GM12801 (cell line): Measurements from ENCODE around the gene HSPA4.

Experiments
- CTCF ChIP-seq: IDR thresholded peaks from one replicate; pipeline ENCODE4 v1.5.1; 2011; ENCODE audit warnings: control low read depth; ENCODE audit not compliant: insufficient read length; ENCODE audit errors: extremely low read depth

Gene HSPA4

GRCh38 chr5:133088064-133088463 lies 36.3 kb downstream of the HSPA4 start:
- no peak for TF ChIP-seq CTCF

GRCh38 chr5:133091034-133091433 lies 39.2 kb downstream of the HSPA4 start:
- TF ChIP-seq CTCF, result no peak

- TF ChIP-seq CTCF, result no peak
These were observed 54.5 kb downstream of the HSPA4 start for GRCh38 chr5:133106343-133106742.

- TF ChIP-seq CTCF, result no peak
These were observed 55.2 kb downstream of the HSPA4 start for GRCh38 chr5:133106761-133107572.

- no peak for TF ChIP-seq CTCF
These were observed 56.7 kb downstream of the HSPA4 start for GRCh38 chr5:133108481-133108921.

- TF ChIP-seq CTCF, result no peak
These were observed 58.1 kb downstream of the HSPA4 start for GRCh38 chr5:133109655-133110483.

- no peak for TF ChIP-seq CTCF
These were observed 58.9 kb downstream of the HSPA4 start for GRCh38 chr5:133110709-133111108.
